Duodenal mucosa (tissue), 2 donors: ENCODE data around the gene TFDP1.

Experiments
- H3K27ac ChIP-seq: one replicate; pipeline ENCODE4 v1.7.0; 2013; ENCODE audit warnings: low read depth, low read length
- H3K27me3 ChIP-seq, 2 donors: one replicate each; pipeline ENCODE4 v1.7.0; 2013; ENCODE audit warnings: low read length in 2 of 2, control low read depth in 1 of 2; ENCODE audit not compliant: insufficient read depth in 2 of 2, control insufficient read depth in 1 of 2
- H3K36me3 ChIP-seq, 2 donors: one replicate each; pipeline ENCODE4 v1.7.0; 2013; ENCODE audit warnings: low read length in 2 of 2, control low read depth in 1 of 2; ENCODE audit not compliant: insufficient read depth in 2 of 2, control insufficient read depth in 1 of 2
- H3K4me1 ChIP-seq, 2 donors: one replicate each; pipeline ENCODE4 v1.7.0; 2013; ENCODE audit warnings: low read length in 2 of 2, control low read depth in 1 of 2; ENCODE audit not compliant: insufficient read depth in 2 of 2, control insufficient read depth in 1 of 2
- H3K4me3 ChIP-seq, 2 donors: one replicate each; pipeline ENCODE4 v1.7.0; 2013; ENCODE audit warnings: low read length in 2 of 2, low read depth in 1 of 2
- H3K9ac ChIP-seq, 2 donors: one replicate each; pipeline ENCODE4 v1.7.0; 2013; ENCODE audit warnings: low read length in 2 of 2, low read depth in 1 of 2
- H3K9me3 ChIP-seq, 2 donors: one replicate each; pipeline ENCODE4 v1.7.0; 2013; ENCODE audit warnings: low read length in 2 of 2, control low read depth in 1 of 2; ENCODE audit not compliant: control insufficient read depth in 1 of 2

TFDP1 gene

GRCh38 chr13:113670541-113670940 lies 86.0 kb downstream of the TFDP1 start:
- Histone ChIP-seq H3K9ac (no peak overlapping the region), H3K36me3 (no peaks in the 10 kb centered on the region), H3K9me3 (no peaks in the 10 kb centered on the region), H3K27me3 (peaks cover 0 to 4% of the 10 kb centered on the region in 2 donors), H3K4me1 (no peaks in the 10 kb centered on the region), H3K4me3 (no peak overlapping the region), H3K27ac (no peak overlapping the region)

- Histone ChIP-seq H3K4me1 (no peaks in the 10 kb centered on the region), H3K4me3 (no peak overlapping the region), H3K27me3 (peaks cover 0 to 4% of the 10 kb centered on the region in 2 donors), H3K36me3 (no peaks in the 10 kb centered on the region), H3K9me3 (no peaks in the 10 kb centered on the region), H3K27ac (no peak overlapping the region), H3K9ac (no peak overlapping the region)
These were observed 86.8 kb downstream of the TFDP1 start for GRCh38 chr13:113671066-113672001.

- Histone ChIP-seq H3K27ac (no peak overlapping the region), H3K9ac (no peak overlapping the region), H3K4me3 (no peak overlapping the region), H3K4me1 (no peaks in the 10 kb centered on the region), H3K36me3 (no peaks in the 10 kb centered on the region), H3K27me3 (peaks cover 0 to 4% of the 10 kb centered on the region in 2 donors), H3K9me3 (no peaks in the 10 kb centered on the region)
These were observed 87.6 kb downstream of the TFDP1 start for GRCh38 chr13:113672002-113672651.
